NCI-H2196 (cell line): Measurements from ENCODE around the gene ZC3H18.
"Not testable (repeated sequence)": the region's sequence is repeated elsewhere in the genome, so short reads cannot be mapped to it uniquely, and the experiment has no call there.

ENCODE experiments used
- DNase-seq: peaks from one replicate; lab custom pipeline; 2025; ENCODE audit not compliant: unreplicated experiment; lab: John Stamatoyannopoulos, UW

Gene ZC3H18

DNA sequence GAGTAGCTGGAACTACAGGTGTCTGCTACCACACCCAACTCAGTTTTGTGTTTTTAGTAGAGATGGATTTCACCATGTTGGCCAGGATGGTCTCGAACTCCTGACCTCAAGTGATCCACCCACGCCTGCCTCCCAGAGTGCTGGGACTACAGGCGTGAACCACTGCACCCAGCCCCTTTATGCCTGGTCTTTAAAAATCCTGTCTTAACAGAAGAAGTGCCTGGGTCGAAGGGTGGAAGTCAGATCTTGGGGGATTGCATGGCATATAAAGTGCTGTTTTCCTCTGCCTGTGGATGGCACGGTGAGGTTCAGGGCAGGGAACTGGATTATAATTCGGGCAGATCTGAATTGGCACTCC, 30.3 kb downstream of the ZC3H18 start:
- no peak for DNase-seq

DNA sequence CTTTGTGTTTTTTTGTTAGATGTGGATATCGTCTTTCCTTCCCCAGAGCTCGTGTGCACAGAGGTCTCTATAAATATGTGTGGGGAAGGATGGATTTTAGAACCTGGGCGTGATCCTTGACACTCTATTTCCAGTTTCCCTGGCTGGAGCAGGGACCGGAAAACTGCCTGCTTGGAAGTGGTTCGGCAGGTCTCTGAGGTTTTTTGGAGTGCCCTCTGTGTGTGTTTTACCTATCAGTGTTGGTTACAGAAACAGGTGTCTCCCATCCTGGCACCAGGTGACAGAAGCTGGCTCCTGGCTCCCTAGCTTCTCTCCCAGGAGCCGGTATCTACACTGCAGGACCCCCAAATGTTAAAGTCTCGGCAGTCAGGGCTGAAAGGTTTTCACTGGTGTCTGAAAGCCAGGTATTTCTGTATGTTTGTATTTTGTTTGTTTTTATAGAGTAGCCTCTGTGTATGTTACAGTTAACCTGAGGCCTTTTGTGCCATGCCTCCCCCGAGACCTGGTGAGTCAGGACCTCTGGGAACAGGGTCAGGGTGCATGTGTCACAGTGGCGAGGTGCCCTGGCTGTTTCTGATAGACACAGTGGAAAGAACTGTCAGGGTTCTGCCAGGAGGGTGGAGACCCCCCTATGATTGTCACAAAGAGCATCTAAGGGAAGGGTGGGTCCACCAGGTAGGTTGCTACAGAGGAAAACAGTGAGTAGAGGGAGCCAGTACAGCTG, 31.3 kb downstream of the ZC3H18 start:
- peak; percentile 13 for DNase-seq

DNA sequence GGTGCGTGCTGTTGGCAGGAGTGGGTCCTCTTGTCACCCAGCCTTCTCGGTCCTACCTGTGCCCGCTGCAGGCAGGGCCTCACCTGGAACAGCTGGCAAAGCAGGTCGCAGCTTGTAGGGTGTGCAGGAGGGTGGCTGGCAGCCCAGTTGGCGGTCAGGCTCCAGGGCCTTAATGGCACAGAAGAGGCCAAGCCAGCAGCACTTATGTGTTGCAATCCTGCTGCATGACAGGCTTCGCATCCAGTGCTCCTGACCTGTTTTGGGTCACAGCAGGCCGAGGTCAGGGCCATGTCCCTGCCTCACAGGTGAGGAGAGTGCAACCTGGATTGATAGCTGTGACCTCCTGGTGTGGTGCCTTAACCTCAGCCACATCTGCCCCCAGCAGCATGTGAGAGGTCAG, 31.9 kb downstream of the ZC3H18 start:
- peak; percentile 3 for DNase-seq

DNA sequence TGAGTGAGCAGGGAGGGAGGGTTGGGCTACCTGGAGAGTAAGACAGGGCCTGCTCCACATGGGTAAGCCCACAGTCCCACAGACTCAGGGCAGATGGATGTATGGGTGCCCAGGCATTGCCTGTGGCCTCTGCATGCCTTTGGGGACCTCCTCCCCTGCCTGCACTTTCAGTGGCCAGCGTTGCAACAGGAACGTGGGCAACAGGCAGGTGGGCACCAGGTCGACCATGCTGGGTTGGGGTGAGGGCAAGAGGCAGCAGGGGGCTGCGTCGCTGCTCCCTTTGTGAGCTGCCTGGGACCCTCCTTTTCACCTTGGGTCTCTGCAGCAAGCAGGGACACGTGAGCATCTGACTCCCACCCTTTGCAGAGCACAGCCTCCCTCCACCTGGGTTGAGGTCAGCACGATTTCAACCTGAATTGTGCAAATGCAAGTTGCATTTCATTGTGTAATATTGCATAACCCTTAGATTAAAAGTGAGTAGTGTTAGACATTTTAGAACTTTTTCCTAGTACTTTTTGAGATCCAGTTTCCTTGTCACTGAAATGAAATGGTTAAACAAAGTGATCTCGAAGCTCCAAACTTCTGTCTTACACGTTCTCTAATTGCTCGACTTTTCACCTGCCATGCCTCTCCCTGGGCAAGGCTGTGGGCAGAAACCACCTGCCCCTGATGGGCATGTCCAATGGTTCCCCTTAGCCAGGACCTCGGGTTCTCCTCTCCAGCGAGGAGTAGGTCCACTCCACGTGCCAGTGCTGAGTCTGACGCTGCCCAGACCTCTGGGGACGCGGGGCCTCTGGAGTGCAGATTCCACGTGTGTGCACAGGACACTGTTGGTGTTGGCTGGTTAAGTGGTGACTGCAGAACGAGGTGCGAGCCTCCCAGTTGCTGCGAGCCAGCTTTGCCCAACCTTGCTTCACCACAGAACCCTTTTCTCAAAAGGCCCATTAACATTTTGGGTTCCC, 35.3 kb downstream of the ZC3H18 start:
- DNase-seq = no peak

DNA sequence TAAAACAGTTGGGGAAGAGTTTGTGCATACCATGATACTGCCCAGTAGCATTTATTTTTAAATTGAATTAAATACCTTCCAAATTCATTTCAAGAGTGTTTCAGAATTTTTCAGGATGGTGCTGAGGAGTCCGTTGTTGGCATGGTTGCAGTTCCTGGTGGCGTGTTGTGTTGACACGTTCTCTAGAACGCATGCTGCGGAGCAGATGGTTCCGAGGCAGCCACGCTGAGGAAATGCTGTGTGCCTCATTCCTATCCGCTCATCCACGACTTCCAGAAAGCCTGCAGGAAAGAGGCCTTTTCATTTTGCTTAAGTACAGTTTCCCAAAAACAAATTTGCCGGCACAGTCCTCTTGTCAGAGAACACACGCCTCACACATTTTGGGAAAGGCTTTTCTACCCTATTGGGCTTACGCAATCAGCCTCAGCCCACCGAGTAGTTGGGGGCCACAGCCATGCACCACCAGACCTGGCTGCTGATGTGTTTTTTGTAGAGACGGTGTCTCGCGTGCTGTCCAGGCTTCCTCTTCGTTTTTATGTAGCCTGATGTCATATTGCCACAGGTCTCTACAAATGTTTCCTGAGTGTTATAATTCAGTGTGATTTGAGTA, 36.0 kb downstream of the ZC3H18 start:
- DNase-seq = no peak

DNA sequence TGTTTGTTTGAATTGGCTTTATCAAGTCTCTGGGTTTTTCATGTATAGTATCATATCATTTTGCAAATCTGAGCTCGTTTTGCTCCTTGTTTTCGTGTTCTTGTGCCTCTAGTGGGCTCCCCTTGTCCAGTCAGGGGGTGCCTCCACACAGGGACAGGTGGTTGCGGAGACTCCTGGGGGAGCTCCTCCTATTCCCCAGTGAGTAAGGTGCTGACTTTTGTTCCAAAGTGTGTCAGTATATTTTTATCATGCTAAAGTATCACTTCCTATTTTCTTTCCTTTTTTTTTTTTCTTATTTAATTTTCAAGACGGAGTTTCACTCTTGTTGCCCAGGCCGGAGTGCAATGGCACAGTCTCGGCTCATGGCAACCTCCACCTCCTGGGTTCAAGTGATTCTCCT, 37.9 kb downstream of the ZC3H18 start:
- DNase-seq = no peak

DNA sequence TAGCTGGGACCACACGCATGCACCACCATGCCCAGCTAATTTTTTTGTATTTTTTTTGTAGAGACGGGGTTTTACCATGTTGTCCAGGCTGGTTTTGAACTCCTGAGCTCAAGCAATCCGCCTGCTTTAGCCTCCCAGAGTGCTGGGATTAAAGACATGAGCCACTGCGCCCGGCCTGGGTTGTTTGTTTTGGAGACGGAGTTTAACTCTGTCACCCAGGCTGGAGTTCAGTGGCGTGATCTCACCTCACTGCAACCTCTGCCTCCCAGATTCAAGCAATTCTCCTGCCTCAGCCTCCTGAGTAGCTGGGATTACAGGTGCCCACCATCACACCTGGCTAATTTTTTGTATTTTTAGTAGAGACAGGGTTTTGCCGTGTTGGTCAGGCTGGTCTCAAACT, 39.2 kb downstream of the ZC3H18 start:
- not testable (repeated sequence) for DNase-seq

DNA sequence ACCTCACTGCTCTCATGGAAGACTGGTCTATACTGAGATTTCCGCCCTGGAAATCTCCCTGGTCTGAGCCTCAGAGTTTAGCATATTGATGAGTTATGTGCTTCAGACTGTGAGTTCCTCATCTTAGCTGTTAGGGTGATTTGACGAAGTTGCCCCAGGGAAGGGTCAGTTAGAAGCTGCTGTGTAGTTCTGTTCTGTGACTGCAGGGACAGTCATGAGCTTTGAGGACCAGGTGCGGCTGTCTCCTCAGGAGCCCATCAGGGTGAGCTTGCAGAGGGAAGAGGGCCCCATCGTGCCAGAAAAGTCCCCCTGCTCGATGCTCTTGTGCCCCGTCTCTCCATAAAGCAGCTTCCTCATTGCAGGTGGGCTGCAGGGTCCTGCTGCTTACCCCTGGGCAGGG, 39.9 kb downstream of the ZC3H18 start:
- no peak for DNase-seq

DNA sequence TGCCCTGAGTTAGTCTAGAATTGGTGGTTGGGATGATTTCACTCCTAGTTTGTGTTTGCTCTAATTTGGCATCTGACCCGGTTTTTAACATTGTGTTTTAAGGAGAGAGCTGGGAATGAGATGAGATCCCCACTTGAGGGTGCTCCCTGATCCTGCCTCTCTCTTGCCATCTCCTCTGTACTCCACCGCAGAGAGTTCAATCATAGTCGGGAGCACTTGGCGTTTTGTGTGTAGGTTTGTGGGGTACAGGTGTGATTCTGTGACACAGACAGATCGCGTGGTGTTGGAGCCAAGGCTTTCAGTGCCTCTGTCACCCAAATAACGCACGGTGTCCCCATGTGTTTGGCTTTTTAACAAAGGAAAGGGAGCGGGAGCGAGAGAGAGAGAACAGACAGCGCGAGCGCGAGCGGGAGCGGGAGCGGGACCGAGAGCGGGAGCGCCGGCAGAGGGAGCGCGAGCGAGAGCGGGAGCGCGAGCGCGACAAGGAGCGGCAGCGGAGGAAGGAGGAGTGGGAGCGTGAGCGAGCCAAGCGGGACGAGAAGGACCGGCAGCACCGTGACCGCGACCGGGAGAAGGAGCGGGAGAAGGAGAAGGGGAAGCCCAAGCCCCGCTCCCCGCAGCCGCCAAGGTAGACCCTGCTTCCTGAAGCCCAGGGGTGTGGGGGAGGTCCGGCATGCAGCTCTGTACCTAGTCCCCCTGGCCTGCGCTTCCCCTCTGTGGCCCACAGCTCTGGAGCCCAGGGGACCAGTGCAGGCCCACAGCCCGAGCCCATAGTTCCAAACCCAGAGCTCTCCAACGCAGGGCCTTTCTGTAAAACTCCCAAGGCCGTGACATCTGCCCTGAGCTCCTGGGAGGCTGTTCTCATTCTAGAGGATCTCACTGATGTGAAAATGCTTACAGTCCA, 41.0 kb downstream of the ZC3H18 start:
- DNase-seq = no peak

DNA sequence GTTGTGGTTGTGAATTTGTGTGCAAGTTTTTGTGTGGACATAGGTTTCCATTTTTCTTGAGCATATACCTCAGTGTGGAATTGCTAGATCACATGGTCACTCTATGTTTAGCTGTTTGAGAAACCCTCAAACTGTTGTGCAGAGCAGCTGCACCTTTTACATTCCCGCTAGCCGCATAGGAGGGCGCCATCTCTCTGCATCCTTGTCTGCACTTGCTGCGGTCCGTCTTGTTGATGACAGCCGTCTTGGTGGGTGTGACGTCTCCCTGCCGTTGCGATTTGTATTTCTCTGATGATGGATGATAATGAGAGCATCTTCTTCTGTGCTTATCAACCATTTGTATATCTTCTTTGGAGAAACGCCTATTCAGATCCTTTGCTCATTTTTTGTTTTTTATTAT, 43.1 kb downstream of the ZC3H18 start:
- DNase-seq = no peak

DNA sequence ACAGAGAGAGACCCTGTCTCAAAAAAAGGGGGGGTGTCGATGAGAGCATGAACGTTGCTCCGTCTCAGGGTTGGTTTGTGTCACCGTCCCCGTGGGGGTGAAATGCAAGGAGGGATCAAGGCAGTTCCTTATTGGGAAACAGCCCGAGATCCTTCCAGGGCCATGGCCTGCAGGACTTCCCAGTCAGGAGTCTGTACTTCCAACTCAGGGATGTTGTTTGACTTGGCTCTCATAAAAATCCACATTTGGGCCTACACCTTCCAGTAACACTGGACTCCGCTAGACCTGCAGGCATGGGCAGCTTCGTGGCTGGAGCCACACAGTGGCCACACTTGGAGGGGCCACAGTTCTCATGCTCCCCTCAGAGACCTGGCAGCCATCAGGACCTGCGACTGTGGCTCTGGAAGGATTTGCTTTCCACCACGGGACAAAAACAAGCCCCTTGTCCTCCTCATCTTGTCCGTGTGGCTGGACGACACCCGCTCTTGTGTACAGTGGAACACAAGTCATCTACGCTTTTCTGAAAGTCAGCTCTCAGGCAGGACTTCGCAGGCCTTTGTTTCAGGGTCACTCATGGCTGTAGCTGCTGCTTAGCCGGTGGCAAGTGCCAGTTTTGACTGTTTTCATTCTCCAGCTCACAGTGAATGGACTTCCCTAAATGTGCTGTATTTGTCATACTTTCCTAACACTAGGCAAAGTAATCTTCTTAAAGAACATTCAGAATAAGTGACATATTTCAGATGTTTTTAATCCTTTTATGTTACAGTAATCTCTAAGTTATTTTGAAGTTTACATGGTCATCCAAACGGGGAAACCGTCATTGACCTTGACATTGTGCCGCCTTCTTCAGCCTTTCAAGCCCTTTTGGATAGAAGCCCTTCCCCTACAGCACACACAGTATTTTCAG, 44.0 kb downstream of the ZC3H18 start:
- DNase-seq = no peak

DNA sequence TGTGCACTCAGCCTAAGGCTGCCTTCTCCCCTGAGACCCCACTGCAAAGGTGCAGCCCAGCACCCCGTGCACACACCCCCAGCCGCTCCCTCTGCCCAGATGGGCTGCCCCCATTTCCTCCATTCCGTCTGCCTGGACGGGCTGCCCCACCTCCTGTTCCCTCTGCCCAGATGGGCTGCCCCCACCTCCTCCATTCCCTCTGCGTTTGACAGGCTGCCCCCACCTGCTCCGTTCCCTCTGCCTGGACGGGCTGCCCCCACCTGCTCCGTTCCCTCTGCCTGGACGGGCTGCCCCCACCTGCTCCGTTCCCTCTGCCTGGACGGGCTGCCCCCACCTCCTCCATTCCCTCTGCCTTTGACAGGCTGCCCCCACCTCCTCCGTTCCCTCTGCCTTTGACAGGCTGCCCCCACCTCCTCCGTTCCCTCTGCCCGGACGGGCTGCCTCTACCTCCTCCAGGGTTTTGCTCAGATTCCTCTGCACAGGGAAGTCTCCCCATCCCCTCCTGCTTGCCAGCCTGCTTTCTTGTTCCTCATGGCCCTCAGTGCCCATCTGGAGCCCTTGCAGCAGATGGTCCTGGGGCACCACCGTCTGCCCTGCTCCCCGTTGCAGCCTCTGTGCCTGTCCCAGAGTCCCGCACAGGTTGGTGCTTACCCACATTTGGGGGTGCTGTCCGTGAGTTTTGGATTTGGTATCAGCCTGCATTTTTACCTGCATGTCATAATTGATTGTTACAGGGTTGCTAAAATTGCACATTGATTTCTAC, 44.8 kb downstream of the ZC3H18 start:
- DNase-seq = no peak

DNA sequence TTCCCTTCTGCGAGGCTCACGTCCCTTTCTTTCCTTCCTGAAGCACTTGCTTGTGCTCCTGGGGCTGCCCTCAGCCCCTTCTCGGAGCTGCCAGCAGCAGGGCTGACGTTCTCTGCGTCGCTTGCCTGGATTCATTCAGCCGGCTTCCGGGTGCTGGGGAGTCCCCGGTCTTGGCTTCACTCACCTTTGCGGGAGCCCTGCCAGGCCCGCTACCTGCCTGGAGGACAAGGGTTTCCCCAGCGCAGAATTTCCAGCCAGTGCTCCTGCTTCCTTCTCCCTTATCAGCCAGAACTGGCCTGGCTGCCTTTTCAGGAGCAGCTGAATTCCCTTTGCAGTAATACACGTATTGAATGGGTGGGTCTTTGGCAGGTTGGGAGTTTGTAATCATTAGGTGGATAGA, 46.1 kb downstream of the ZC3H18 start:
- DNase-seq = peak; percentile 55

DNA sequence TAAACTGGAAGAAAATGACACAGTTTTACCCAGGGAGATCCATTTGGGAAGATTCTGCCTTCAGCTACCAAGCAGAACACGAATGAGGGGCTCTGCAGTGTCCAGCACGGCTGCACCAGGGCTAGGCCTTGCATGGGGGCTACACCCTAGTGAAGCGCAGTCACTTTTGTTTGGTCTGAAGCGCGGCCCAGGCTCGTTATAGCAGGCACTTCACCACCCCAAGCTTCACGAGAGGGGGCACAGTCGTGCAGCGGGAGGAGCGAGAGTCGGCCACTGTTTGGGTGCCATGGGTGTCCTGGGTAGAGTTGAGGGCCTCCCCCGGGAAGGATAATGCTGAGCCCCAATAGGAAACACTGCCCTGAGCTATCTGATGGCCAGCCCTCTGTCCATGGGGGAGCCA, 46.5 kb downstream of the ZC3H18 start:
- DNase-seq = no peak

DNA sequence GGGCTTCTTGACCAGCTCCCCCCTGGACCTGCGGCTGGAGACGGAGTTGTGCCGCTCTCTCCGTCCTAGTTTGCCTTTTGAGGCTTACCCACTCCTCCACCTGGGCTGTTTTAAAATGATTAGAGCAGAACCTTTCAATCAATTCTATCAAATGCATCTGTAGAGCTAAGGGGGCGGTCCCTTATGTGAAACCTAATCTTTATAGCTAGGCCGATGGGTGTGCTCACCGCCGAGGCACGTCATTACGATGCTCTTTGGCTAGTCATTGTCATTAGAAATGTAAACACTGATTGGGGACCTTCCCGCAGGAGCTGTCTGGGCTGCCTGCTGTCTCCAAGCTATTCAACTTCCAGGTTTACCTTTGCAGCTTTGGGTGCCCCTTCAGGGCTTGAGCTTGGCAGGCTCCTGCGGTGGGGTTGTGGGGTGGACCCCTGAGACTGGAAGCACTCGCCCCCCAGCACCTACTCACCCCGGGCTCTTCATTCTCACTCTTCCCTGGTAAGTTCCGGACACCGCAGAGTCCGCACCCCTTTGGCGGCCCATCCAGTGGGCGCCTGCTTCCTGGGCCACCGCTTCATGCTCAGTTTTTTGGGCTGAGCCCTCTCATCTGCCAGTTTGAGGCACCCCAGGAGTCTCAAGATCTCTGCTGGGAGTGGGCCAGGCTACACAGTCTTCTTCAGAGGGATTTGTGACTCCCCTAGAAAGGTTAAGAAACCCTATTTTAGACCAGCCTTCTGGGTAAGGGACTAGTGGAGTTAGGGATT, 47.2 kb downstream of the ZC3H18 start:
- no peak for DNase-seq

DNA sequence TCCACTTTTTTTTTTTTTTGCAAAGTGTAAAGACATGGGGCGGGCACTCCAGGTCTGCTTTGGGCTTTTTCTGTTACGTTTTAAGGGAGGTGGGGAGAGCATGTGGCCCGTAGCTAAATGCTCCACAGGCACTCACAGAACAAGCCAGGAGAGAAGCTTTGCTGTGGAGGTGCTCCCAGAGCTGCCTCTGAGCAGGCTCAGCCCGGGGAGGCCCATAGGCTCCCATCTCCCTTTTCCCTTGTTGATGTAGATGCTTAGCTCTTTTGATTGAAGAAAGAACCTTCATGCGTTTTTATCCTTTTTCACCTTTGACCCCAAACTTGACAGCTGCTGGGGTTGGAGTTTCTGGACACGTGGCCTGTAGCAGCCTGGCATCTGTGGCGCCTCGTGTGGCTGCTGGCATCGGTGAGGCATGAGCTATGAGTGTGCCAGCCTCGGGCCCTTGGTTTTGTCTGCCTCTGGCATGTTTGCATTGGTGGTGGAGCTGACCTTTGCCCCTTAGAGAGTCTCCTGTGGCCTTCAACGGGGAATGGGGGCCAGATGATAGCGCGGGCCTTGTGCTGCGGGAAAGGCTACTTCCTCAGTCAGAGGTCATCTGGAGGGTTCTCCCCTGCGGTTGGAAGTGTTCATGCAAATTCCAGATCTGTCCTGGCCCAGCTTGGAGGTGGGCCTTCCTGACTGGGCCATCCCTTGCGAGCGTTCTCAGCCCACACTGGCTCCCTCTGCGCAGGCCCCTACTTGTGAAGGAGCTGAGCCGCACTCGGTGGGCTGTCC, 48.2 kb downstream of the ZC3H18 start:
- no peak for DNase-seq

DNA sequence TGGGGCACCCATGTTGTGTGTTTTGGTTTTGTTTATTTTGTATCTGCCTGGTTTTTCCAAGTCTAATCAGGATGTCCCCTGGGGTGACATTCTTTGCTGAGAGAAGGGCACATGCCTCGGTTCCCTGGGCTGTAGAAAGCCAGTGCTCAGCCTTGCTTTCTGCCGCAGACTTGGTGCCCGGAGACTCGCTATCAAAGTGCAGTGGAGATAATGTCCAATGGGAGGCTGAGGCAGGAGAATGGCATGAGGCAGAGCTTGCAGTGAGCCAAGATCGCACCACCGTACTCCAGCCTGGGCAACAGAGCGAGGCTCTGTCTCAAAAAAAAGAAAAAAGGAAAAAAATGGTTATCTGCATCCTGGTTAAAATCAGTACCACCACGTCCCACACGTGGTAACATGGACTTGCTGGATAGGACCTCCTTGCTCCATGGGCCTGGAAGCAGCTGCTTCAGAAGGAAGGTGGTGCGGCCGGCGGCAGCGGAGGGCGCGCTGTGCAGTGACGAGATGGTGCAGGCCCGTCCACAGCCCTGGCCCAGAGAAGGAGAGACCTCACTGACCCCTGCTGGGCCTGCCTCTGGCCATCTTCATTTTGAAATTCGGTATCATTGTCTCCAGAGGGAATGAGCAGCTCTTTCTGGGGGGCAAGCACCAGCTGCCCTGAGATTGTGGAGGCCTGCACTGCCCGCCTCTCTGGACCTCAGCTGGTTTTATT, 48.9 kb downstream of the ZC3H18 start:
- DNase-seq = no peak
